Measurements from ENCODE around the gene ARL11. TPM values are rescaled to one million over a fixed set of nuclear protein-coding genes. Genes with fewer than 3 reads are reported as not detected.

ARL11 gene
- total RNA-seq, 1 experiment from 2014 or later = 0.38 TPM

Other genes starting within 250 kb of the ARL11 start
- 5.2 and 5.5 TPM in 2 replicates for gene CAB39L, start 184.4 kb upstream of the ARL11 start, total RNA-seq (2014; rRNA removed; shearing (Covaris generic))
- 2.5 and 2.7 TPM in 2 replicates for gene SETDB2, start 184.2 kb upstream of the ARL11 start, total RNA-seq (2014; rRNA removed; shearing (Covaris generic))
- 4.2 and 4.7 TPM in 2 replicates for gene PHF11, start 132.6 kb upstream of the ARL11 start, total RNA-seq (2014; rRNA removed; shearing (Covaris generic))
- gene RCBTB1, start 42.9 kb upstream of the ARL11 start, total RNA-seq (2014; rRNA removed; shearing (Covaris generic)) = 8.3 and 10.4 TPM in 2 replicates
- 129 and 178 TPM in 2 replicates for gene EBPL, start 63.0 kb downstream of the ARL11 start, total RNA-seq (2014; rRNA removed; shearing (Covaris generic))
- 14.5 and 15.5 TPM in 2 replicates for gene KPNA3, start 164.2 kb downstream of the ARL11 start, total RNA-seq (2014; rRNA removed; shearing (Covaris generic))